DMS153 (cell line): ENCODE data around the gene KMT2A.
"Not testable (repeated sequence)": the region's sequence is repeated elsewhere in the genome, so short reads cannot be mapped to it uniquely, and the experiment has no call there.

ENCODE experiments used
- DNase-seq: peaks from one replicate; lab custom pipeline; 2025; lab: John Stamatoyannopoulos, UW

KMT2A gene

GRCh38 chr11:118533769-118534729 is 97.8 kb downstream of the KMT2A start:
- no peak for DNase-seq

GRCh38 chr11:118535261-118535660 is 99.0 kb downstream of the KMT2A start:
- DNase-seq, result no peak

GRCh38 chr11:118536726-118537125 is 100.4 kb downstream of the KMT2A start:
- no peak for DNase-seq

GRCh38 chr11:118537409-118537980 is 101.2 kb downstream of the KMT2A start:
- no peak for DNase-seq

GRCh38 chr11:118544010-118544646 is 107.8 kb downstream of the KMT2A start:
- DNase-seq, result no peak

GRCh38 chr11:118544647-118545010 is 108.3 kb downstream of the KMT2A start:
- no peak for DNase-seq

GRCh38 chr11:118545533-118545932 is 109.2 kb downstream of the KMT2A start:
- DNase-seq, result no peak

- DNase-seq, result no peak
Measured at GRCh38 chr11:118547132-118547531, 110.8 kb downstream of the KMT2A start.

- DNase-seq, result no peak
Measured at GRCh38 chr11:118552341-118552740, 116.0 kb downstream of the KMT2A start.

GRCh38 chr11:118560806-118561205 is 124.5 kb downstream of the KMT2A start:
- no peak for DNase-seq

- no peak for DNase-seq
Measured at GRCh38 chr11:118565051-118565450, 128.8 kb downstream of the KMT2A start.

GRCh38 chr11:118569670-118570069 is 133.4 kb downstream of the KMT2A start:
- no peak for DNase-seq

GRCh38 chr11:118570787-118571186 is 134.5 kb downstream of the KMT2A start:
- DNase-seq, result no peak

- DNase-seq, result not testable (repeated sequence)
Measured at GRCh38 chr11:118571701-118572060, 135.4 kb downstream of the KMT2A start.

- DNase-seq, result no peak
Measured at GRCh38 chr11:118572061-118572980, 136.0 kb downstream of the KMT2A start, which contains the start of gene ARCN1. Gene ARCN1 (plus strand): TSS chr11:118572409. CDS start chr11:118572548, 139 bp downstream.

GRCh38 chr11:118572981-118573550 is 136.8 kb downstream of the KMT2A start:
- DNase-seq, result no peak

- DNase-seq, result no peak
Measured at GRCh38 chr11:118574636-118575035, 138.3 kb downstream of the KMT2A start.
